ENCODE measurements around the gene CPEB1.
"Not testable (repeated sequence)": the region's sequence is repeated elsewhere in the genome, so short reads cannot be mapped to it uniquely, and the experiment has no call there.

- TF ChIP-seq ZNF23 (tag by site-specific recombination; IDR thresholded peaks at IDR 0.05; ENCODE audit: borderline replicate concordance); ZNF202 (tag by site-specific recombination; IDR thresholded peaks at IDR 0.05; ENCODE audit: borderline replicate concordance); ZNF174 (tag by site-specific recombination; IDR thresholded peaks at IDR 0.05); BCL11A (tag by site-specific recombination; IDR thresholded peaks at IDR 0.05; ENCODE audit: low read depth); KLF7 (tag by site-specific recombination; IDR thresholded peaks at IDR 0.05; ENCODE audit: borderline replicate concordance); ZNF544 (tag by site-specific recombination; IDR thresholded peaks at IDR 0.05); YY1 (tag by site-specific recombination; IDR thresholded peaks at IDR 0.05); ZNF548 (tag by site-specific recombination; IDR thresholded peaks at IDR 0.05); ZNF791 (tag by site-specific recombination; IDR thresholded peaks at IDR 0.05): not testable (repeated sequence)
- TF ChIP-seq, protein P1, sequence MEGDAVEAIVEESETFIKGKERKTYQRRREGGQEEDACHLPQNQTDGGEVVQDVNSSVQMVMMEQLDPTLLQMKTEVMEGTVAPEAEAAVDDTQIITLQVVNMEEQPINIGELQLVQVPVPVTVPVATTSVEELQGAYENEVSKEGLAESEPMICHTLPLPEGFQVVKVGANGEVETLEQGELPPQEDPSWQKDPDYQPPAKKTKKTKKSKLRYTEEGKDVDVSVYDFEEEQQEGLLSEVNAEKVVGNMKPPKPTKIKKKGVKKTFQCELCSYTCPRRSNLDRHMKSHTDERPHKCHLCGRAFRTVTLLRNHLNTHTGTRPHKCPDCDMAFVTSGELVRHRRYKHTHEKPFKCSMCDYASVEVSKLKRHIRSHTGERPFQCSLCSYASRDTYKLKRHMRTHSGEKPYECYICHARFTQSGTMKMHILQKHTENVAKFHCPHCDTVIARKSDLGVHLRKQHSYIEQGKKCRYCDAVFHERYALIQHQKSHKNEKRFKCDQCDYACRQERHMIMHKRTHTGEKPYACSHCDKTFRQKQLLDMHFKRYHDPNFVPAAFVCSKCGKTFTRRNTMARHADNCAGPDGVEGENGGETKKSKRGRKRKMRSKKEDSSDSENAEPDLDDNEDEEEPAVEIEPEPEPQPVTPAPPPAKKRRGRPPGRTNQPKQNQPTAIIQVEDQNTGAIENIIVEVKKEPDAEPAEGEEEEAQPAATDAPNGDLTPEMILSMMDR (tag by site-specific recombination; IDR thresholded peaks at IDR 0.05) = not testable (repeated sequence)
These were observed 112.0 kb downstream of the CPEB1 start for GRCh38 chr15:82535151-82535550.

All from HEK293 (cell line).